CD14-positive monocyte (primary cell): Measurements from ENCODE around the gene WDR62. TPM values are rescaled to one million over a fixed set of nuclear protein-coding genes. Genes with fewer than 3 reads are reported as not detected.

ENCODE experiments used
- DNase-seq, 3 donors: peaks; one replicate each; pipeline ENCODE4 v3.0.0-alpha.2; 2011 to 2022
- H2AFZ ChIP-seq: 2 replicates; pipeline ENCODE4 v1.6.0; 2012; ENCODE audit warnings: mild to moderate bottlenecking, low read depth, low read length, inconsistent platforms; ENCODE audit not compliant: insufficient read depth, poor library complexity, severe bottlenecking
- H3K27ac ChIP-seq, 2 donors: 1 replicate in 1 of 2; 2 replicates in 1 of 2; pipeline ENCODE4 v1.5.1; 2012 to 2013; ENCODE audit warnings: low read length in 2 of 2, control low read depth in 1 of 2, inconsistent platforms in 1 of 2, low read depth in 1 of 2, mild to moderate bottlenecking in 1 of 2
- H3K27me3 ChIP-seq, 2 donors: one replicate each; pipeline versions ENCODE4 v1.6.0 to v1.6.1; 2011 to 2013; ENCODE audit warnings: low read length in 2 of 2; ENCODE audit not compliant: control insufficient read depth in 2 of 2, insufficient read depth in 2 of 2
- H3K36me3 ChIP-seq, 2 donors: replicated peaks in 1 of 2; 1 replicate in 1 of 2; 2 replicates in 1 of 2; pipeline versions ENCODE4 v1.5.1 to v1.6.1; 2012 to 2013; ENCODE audit warnings: low read length in 2 of 2, control low read depth in 1 of 2, inconsistent platforms in 1 of 2, mild to moderate bottlenecking in 1 of 2; ENCODE audit not compliant: insufficient read depth in 2 of 2, control insufficient read depth in 1 of 2
- H3K4me1 ChIP-seq, 2 donors: 1 replicate in 1 of 2; 2 replicates in 1 of 2; pipeline versions ENCODE4 v1.5.1 to v1.6.1; 2012 to 2013; ENCODE audit warnings: low read length in 2 of 2, control low read depth in 1 of 2, inconsistent platforms in 1 of 2, mild to moderate bottlenecking in 1 of 2, moderate library complexity in 1 of 2; ENCODE audit not compliant: insufficient read depth in 2 of 2, control insufficient read depth in 1 of 2
- H3K4me2 ChIP-seq: replicated peaks from 2 replicates; pipeline ENCODE3; 2012; ENCODE audit warnings: low read length, moderate library complexity, mild to moderate bottlenecking; ENCODE audit not compliant: poor library complexity, severe bottlenecking; ENCODE audit errors: extremely low read depth
- H3K4me3 ChIP-seq, 3 experiments: fragments of 200-600 bp in 1 of 3; sonication (generic) in 1 of 3; replicated peaks in 1 of 3; 1 replicate in 2 of 3; 2 replicates in 1 of 3; pipeline ENCODE4 v1.5.1; 2011 to 2013; ENCODE audit warnings: low read length in 3 of 3, mild to moderate bottlenecking in 3 of 3, control low read depth in 2 of 3, low read depth in 2 of 3, inconsistent platforms in 1 of 3, moderate library complexity in 1 of 3
- H3K79me2 ChIP-seq: 2 replicates; pipeline ENCODE4 v1.6.0; 2012; ENCODE audit warnings: mild to moderate bottlenecking, control low read depth, inconsistent platforms, low read length, moderate library complexity; ENCODE audit not compliant: insufficient read depth
- H3K9ac ChIP-seq: 2 replicates; pipeline ENCODE4 v1.6.0; 2017; ENCODE audit warnings: low read length, mild to moderate bottlenecking; ENCODE audit not compliant: insufficient read depth, poor library complexity, severe bottlenecking
- H3K9me3 ChIP-seq, 2 donors: replicated peaks in 1 of 2; 1 replicate in 1 of 2; 2 replicates in 1 of 2; pipeline versions ENCODE4 v1.5.1 to v1.6.1; 2012 to 2013; ENCODE audit warnings: low read length in 2 of 2, control low read depth in 1 of 2; ENCODE audit not compliant: control insufficient read depth in 1 of 2, insufficient read depth in 1 of 2
- H4K20me1 ChIP-seq: 2 replicates; pipeline ENCODE4 v1.6.0; 2012; ENCODE audit warnings: mild to moderate bottlenecking, low read length, control low read depth, moderate library complexity; ENCODE audit not compliant: insufficient read depth
- H3K27ac Mint-ChIP-seq, 7 donors: one replicate each; pipeline ENCODE4 v1.8.0; 2020; ENCODE audit warnings: mild to moderate bottlenecking in 7 of 7, mixed read lengths in 7 of 7, moderate library complexity in 6 of 7, inconsistent platforms in 2 of 7
- H3K27me3 Mint-ChIP-seq, 3 donors: one replicate each; pipeline ENCODE4 v1.8.0; 2021 to 2022; ENCODE audit warnings: low read depth in 3 of 3, mild to moderate bottlenecking in 3 of 3, mixed read lengths in 3 of 3, moderate library complexity in 3 of 3, inconsistent platforms in 1 of 3
- H3K36me3 Mint-ChIP-seq, 2 donors: one replicate each; pipeline ENCODE4 v1.8.0; 2020; ENCODE audit warnings: mixed read lengths in 2 of 2, inconsistent platforms in 1 of 2, mild to moderate bottlenecking in 1 of 2
- H3K4me1 Mint-ChIP-seq: one replicate; pipeline ENCODE4 v1.8.0; 2020; ENCODE audit warnings: mild to moderate bottlenecking, mixed read lengths
- H3K4me3 Mint-ChIP-seq, 2 donors: one replicate each; pipeline ENCODE4 v1.8.0; 2020; ENCODE audit warnings: mild to moderate bottlenecking in 2 of 2, mixed read lengths in 2 of 2, moderate library complexity in 1 of 2
- H3K9me3 Mint-ChIP-seq, 7 donors: one replicate each; pipeline ENCODE4 v1.8.0; 2020 to 2022; ENCODE audit warnings: mixed read lengths in 7 of 7, mild to moderate bottlenecking in 6 of 7, moderate library complexity in 6 of 7, inconsistent platforms in 2 of 7
- CTCF ChIP-seq: fragments of 200-600 bp; IDR thresholded peaks from one replicate; pipeline ENCODE4 v1.8.0; 2022; ENCODE audit warnings: antibody characterized with exemption, mild to moderate bottlenecking
- WGBS: methylation state at CpG from one replicate; pipeline ENCODE4 v1.1.5; 2013; ENCODE audit warnings: missing lambda C conversion rate; ENCODE audit not compliant: insufficient coverage; 5-methylcytosine and 5-hydroxymethylcytosine counted together
- intact Hi-C, 2 donors: fragments of 100-400 bp; cut with micrococcal nuclease; formaldehyde crosslinking; loops; one replicate each; pipeline versions ENCODE4 v1.15.0 to v1.15.1; 2023
- polyA plus RNA-seq, 3 donors: library from polyadenylated mRNA; depleted of rRNA in 1 of 3; unstranded in 2 of 3; stranded (reverse) in 1 of 3; fragments of 300-500 nt in 2 of 3; fragments of >200 nt in 1 of 3; fragmentation: Illumina TruSeq in 2 of 3; gene quantifications; 1 replicate in 2 of 3; 2 replicates in 1 of 3; pipeline ENCODE4 v1.2.3, GENCODE V29; 2012 to 2021

Gene WDR62
- polyA plus RNA-seq, 3 donors: 0.05 to 0.88 TPM; not detected in 1

- Mint-ChIP-seq H3K4me1 (peaks cover 23% of the 10 kb centered on the region), H3K27me3 (peaks cover 0 to 7% (median 0%) of the 10 kb centered on the region in 3 donors), H3K36me3 (peaks cover 55 to 68% of the 10 kb centered on the region in 2 donors), H3K4me3 (no peak overlapping the region), H3K27ac (peak overlapping the region in 2 of 7 donors; percentile 33 to 57), H3K9me3 (no peaks in the 10 kb centered on the region)
- Histone ChIP-seq H3K27me3 (no peaks in the 10 kb centered on the region), H3K36me3 (peaks cover 50 to 59% of the 10 kb centered on the region in 2 donors), H3K27ac (no peak overlapping the region), H2AFZ (no peak overlapping the region), H4K20me1 (peaks cover 73% of the 10 kb centered on the region), H3K4me1 (peaks cover 8 to 22% of the 10 kb centered on the region in 2 donors), H3K4me2 (no peak overlapping the region), H3K79me2 (peaks cover 7% of the 10 kb centered on the region), H3K9ac (no peak overlapping the region), H3K9me3 (no peaks in the 10 kb centered on the region), H3K4me3 (no peak overlapping the region)
- no peak for TF ChIP-seq CTCF
- no peak for DNase-seq
- intact Hi-C loops: no loop called here
- WGBS: 89% methylated on average over 5 of the region's 5 CpGs
Observed at GRCh38 chr19:36150586-36150985, 95.9 kb downstream of the WDR62 start.

- Mint-ChIP-seq H3K27me3 (peaks cover 0 to 7% (median 0%) of the 10 kb centered on the region in 3 donors), H3K4me3 (peak overlapping the region in 1 of 2 donors; percentile 53), H3K9me3 (no peaks in the 10 kb centered on the region), H3K27ac (peak overlapping the region in 2 of 7 donors; percentile 21 to 33), H3K36me3 (peaks cover 47 to 64% of the 10 kb centered on the region in 2 donors), H3K4me1 (peaks cover 23% of the 10 kb centered on the region)
- no peaks in the 10 kb centered on the region for H3K27me3 ChIP-seq
- no peaks in the 10 kb centered on the region for H3K9me3 ChIP-seq
- H3K9ac ChIP-seq: peak overlapping the region; percentile 4
- 93% methylated on average over 29 of the region's 47 CpGs for WGBS
- peaks cover 8 to 22% of the 10 kb centered on the region in 2 donors for H3K4me1 ChIP-seq
- no peak overlapping the region for H2AFZ ChIP-seq
- H3K4me2 ChIP-seq: no peak overlapping the region
- intact Hi-C loops: no loop called here
- H3K4me3 ChIP-seq: no peak overlapping the region
- H4K20me1 ChIP-seq: peaks cover 65% of the 10 kb centered on the region
- peaks cover 2% of the 10 kb centered on the region for H3K79me2 ChIP-seq
- TF ChIP-seq CTCF: no peak
- H3K36me3 ChIP-seq: peaks cover 42 to 51% of the 10 kb centered on the region in 2 donors
- no peak for DNase-seq
- no peak overlapping the region for H3K27ac ChIP-seq
Observed at GRCh38 chr19:36151144-36152018, 96.7 kb downstream of the WDR62 start.
